GM18861 (cell line): ENCODE data around the gene ACE.

ENCODE experiments used
- ATAC-seq: cut with Tn5 transposase; IDR thresholded peaks from one replicate; pipeline ENCODE4 v1.9.1; 2021; ENCODE audit not compliant: unreplicated experiment

The ACE gene

GRCh38 chr17:63490329-63490728 is 13.5 kb downstream of the ACE start:
- no peak for ATAC-seq

- no peak for ATAC-seq
These were observed 14.1 kb downstream of the ACE start for GRCh38 chr17:63490858-63491400.

GRCh38 chr17:63491413-63491812 is 14.6 kb downstream of the ACE start:
- no peak for ATAC-seq

GRCh38 chr17:63491977-63492618 is 15.2 kb downstream of the ACE start:
- no peak for ATAC-seq

- ATAC-seq, result no peak
These were observed 16.1 kb downstream of the ACE start for GRCh38 chr17:63492940-63493339.

GRCh38 chr17:63493411-63493810 is 16.6 kb downstream of the ACE start:
- ATAC-seq, result no peak

- no peak for ATAC-seq
These were observed 17.6 kb downstream of the ACE start for GRCh38 chr17:63494300-63494928.

- ATAC-seq, result no peak
These were observed 18.6 kb downstream of the ACE start for GRCh38 chr17:63495491-63495890.

- no peak for ATAC-seq
These were observed 19.3 kb downstream of the ACE start for GRCh38 chr17:63496177-63496576.

- ATAC-seq, result no peak
These were observed 20.0 kb downstream of the ACE start for GRCh38 chr17:63496663-63497400.

GRCh38 chr17:63497708-63498483 is 21.0 kb downstream of the ACE start:
- ATAC-seq, result no peak

- ATAC-seq, result no peak
These were observed 21.9 kb downstream of the ACE start for GRCh38 chr17:63498626-63499195.

GRCh38 chr17:63500543-63501390 is 23.9 kb downstream of the ACE start:
- ATAC-seq, result no peak

GRCh38 chr17:63503341-63503705 is 26.5 kb downstream of the ACE start:
- ATAC-seq, result no peak

GRCh38 chr17:63504261-63504660 is 27.4 kb downstream of the ACE start:
- ATAC-seq, result no peak

GRCh38 chr17:63505341-63505740 is 28.5 kb downstream of the ACE start:
- ATAC-seq, result no peak

- ATAC-seq, result no peak
These were observed 29.8 kb downstream of the ACE start for GRCh38 chr17:63506627-63507026.

- no peak for ATAC-seq
These were observed 34.5 kb downstream of the ACE start for GRCh38 chr17:63511331-63511730.

GRCh38 chr17:63512388-63512787 is 35.5 kb downstream of the ACE start:
- no peak for ATAC-seq
